PFSK-1 (cell line): ENCODE measurements around the gene DTX3L.

ENCODE experiments used
- FOXP2 ChIP-seq: optimal IDR thresholded peaks from 2 replicates; pipeline ENCODE3; 2011; ENCODE audit warnings: borderline replicate concordance, control low read depth, inconsistent platforms; ENCODE audit not compliant: insufficient read depth; ENCODE audit errors: extremely low read length, extremely low read depth
- POLR2AphosphoS5 ChIP-seq: IDR thresholded peaks from 2 replicates; pipeline ENCODE4 v1.6.1; 2012; ENCODE audit warnings: low read depth, mild to moderate bottlenecking, control low read depth, low read length, moderate library complexity
- REST ChIP-seq, 2 experiments: IDR thresholded peaks; 2 replicates each; pipeline versions ENCODE4 v1.6.1 to v1.8.0; 2011 to 2012; ENCODE audit warnings: low read depth in 2 of 2, low read length in 2 of 2, control low read depth in 1 of 2, inconsistent platforms in 1 of 2, mild to moderate bottlenecking in 1 of 2, moderate library complexity in 1 of 2; ENCODE audit not compliant: insufficient read depth in 1 of 2
- SIN3A ChIP-seq: IDR thresholded peaks from 2 replicates; pipeline ENCODE4 v1.6.1; 2012; ENCODE audit warnings: mild to moderate bottlenecking, low read length, moderate library complexity, borderline replicate concordance; ENCODE audit not compliant: insufficient read depth
- TAF1 ChIP-seq: IDR thresholded peaks from 2 replicates; pipeline ENCODE4 v1.6.1; 2012; ENCODE audit warnings: low read length, control low read depth, borderline replicate concordance; ENCODE audit not compliant: insufficient read depth

The DTX3L gene

DNA sequence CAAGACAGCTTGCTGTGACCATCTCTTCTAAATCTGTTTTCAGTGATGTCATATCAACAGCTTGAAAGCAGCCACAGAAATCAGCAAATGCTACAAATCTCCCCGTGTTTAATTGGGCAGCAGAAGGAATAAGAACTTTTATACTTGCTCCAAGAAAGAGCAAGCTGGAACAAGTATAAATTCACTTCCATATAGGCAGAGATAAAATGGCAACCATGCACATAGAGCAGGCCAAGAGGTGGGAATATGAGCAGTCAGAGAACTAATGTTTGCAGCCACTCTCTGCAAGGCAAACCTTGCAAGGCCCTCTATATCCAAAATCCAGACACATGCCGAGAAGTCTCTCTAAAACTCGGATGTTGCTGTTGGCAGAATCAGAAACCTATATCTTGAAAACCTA lies 16.1 kb upstream of the DTX3L start:
- no peak for TF ChIP-seq SIN3A
- no peak for TF ChIP-seq FOXP2
- TF ChIP-seq POLR2AphosphoS5 = no peak
- TF ChIP-seq TAF1 = no peak
- no peak for TF ChIP-seq REST (IDR thresholded peaks at IDR 0.05; ENCODE audit: insufficient read depth in 1 of 2, low read depth in 2 of 2, low read length in 2 of 2)

DNA sequence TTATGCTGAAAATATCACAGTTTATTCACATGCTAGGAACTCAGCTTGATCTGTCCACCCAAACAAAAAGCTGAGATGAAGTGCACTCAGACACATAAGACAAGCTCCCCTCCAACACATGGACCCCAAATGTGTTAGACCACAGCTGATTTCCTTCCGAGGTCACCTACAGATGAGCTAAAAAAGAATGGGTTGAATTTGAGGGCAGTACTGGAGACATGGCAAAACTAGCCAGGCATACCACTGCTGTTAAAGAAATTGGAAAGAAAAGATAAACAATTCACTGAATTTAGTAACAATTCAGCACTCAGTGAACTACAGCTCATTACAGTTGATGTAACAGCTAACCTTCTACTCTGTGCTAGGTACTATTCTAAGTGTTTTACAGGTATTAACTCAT lies 15.5 kb upstream of the DTX3L start:
- TF ChIP-seq TAF1 (no peak), SIN3A (no peak), FOXP2 (no peak), POLR2AphosphoS5 (no peak), REST (IDR thresholded peaks at IDR 0.05; ENCODE audit: insufficient read depth in 1 of 2, low read depth in 2 of 2, low read length in 2 of 2) (no peak)

- TF ChIP-seq POLR2AphosphoS5 = no peak
- no peak for TF ChIP-seq REST (IDR thresholded peaks at IDR 0.05; ENCODE audit: insufficient read depth in 1 of 2, low read depth in 2 of 2, low read length in 2 of 2)
- TF ChIP-seq FOXP2 = no peak
- no peak for TF ChIP-seq SIN3A
- no peak for TF ChIP-seq TAF1
These were observed 11.0 kb upstream of the DTX3L start for GRCh38 chr3:122553171-122553570.

DNA sequence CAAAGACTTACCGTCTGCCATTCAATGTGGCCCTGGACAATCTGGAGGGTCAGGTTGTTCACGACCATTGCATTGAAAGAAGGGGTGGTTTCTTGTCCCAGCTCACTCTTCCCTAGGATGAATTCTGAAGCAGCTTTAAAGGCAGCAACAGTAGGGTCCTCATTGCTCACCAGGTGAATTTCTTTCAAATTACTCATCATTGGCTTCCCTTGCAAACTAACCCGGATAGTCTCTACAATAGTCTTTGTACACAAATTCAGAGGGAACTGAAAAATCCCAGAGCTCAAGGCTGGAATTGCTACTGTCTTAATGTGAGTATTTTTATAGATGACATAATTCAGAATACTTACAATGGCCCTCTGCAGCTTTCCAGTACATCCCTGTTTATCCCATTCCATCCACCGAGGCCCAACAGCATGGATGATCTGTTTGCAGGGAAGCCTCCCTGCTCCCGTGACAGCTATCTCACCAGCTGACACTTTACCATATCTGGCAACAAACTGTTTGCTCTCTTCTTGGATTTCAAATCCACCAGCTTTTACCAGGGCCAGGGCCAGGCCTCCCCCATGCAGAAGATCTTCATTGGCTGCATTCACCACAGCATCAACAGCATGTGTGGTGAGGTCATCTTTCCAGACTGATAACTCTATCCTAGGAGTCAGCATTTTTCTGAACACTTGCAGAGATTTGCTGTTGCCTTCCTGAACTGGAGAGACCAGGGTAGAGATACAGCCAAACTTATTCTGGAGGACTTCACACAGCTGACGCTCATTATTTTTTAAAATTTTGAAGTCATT lies 8.7 kb upstream of the DTX3L start:
- TF ChIP-seq REST (IDR thresholded peaks at IDR 0.05; ENCODE audit: insufficient read depth in 1 of 2, low read depth in 2 of 2, low read length in 2 of 2) (no peak), POLR2AphosphoS5 (no peak), SIN3A (no peak), TAF1 (no peak), FOXP2 (no peak)

GRCh38 chr3:122557356-122557755 lies 6.8 kb upstream of the DTX3L start:
- TF ChIP-seq SIN3A (no peak), REST (IDR thresholded peaks at IDR 0.05; ENCODE audit: insufficient read depth in 1 of 2, low read depth in 2 of 2, low read length in 2 of 2) (no peak), FOXP2 (no peak)
